Neural cell (in vitro differentiated cells): ENCODE data around the gene PAX3.

ENCODE experiments used
- CTCF ChIP-seq: fragments of 450-650 bp; IDR thresholded peaks from 2 replicates; pipeline ENCODE4 v1.5.1; 2014; ENCODE audit warnings: antibody characterized with exemption, mild to moderate bottlenecking, moderate library complexity; ENCODE audit not compliant: poor library complexity, severe bottlenecking
- EZH2 ChIP-seq: fragments of 200-600, 300-800 bp; shearing (Covaris generic), sonication (generic); IDR thresholded peaks from 2 replicates; pipeline ENCODE4 v1.6.1; 2014; ENCODE audit warnings: antibody characterized with exemption, low read length, borderline replicate concordance, mild to moderate bottlenecking; ENCODE audit not compliant: insufficient read depth, poor library complexity, severe bottlenecking
- TF ChIP-seq, protein P1 (sequence below): IDR thresholded peaks from 2 replicates; pipeline ENCODE4 v1.6.1; 2012; ENCODE audit warnings: borderline replicate concordance

DNA sequence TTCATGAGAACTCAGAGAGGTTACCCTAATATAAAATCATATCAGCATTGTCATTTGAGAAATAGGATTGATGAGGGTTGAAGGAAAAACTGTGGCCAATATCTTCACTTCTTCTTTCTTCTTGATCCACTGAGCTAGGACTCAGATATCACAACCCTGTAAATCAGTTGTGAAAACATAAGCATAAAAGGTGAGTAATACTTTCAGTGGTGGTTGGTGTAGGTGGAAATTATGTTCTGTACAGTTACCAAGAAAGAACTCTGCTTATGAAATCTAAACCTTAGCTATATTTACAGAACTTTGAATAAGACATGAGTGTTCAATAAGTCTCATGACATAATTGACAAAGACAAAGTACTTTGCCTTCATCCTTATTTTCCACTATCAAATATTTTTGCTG, 56.3 kb downstream of the PAX3 start:
- TF ChIP-seq CTCF (no peak), EZH2 (no peak)
- TF ChIP-seq, protein P1, sequence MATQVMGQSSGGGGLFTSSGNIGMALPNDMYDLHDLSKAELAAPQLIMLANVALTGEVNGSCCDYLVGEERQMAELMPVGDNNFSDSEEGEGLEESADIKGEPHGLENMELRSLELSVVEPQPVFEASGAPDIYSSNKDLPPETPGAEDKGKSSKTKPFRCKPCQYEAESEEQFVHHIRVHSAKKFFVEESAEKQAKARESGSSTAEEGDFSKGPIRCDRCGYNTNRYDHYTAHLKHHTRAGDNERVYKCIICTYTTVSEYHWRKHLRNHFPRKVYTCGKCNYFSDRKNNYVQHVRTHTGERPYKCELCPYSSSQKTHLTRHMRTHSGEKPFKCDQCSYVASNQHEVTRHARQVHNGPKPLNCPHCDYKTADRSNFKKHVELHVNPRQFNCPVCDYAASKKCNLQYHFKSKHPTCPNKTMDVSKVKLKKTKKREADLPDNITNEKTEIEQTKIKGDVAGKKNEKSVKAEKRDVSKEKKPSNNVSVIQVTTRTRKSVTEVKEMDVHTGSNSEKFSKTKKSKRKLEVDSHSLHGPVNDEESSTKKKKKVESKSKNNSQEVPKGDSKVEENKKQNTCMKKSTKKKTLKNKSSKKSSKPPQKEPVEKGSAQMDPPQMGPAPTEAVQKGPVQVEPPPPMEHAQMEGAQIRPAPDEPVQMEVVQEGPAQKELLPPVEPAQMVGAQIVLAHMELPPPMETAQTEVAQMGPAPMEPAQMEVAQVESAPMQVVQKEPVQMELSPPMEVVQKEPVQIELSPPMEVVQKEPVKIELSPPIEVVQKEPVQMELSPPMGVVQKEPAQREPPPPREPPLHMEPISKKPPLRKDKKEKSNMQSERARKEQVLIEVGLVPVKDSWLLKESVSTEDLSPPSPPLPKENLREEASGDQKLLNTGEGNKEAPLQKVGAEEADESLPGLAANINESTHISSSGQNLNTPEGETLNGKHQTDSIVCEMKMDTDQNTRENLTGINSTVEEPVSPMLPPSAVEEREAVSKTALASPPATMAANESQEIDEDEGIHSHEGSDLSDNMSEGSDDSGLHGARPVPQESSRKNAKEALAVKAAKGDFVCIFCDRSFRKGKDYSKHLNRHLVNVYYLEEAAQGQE = no peak
